Inferior parietal cortex (tissue), 1 donor: ENCODE measurements around the gene ARL8A.
A peak's percentile ranks its signal among the peaks of the same experiment; 100 is the strongest.
"Not testable (repeated sequence)": the region's sequence is repeated elsewhere in the genome, so short reads cannot be mapped to it uniquely, and the experiment has no call there.

Experiments used
- DNase-seq: peaks from one replicate; pipeline ENCODE4 v3.0.0-alpha.2; 2016; ENCODE audit errors: extremely low spot score

ARL8A gene

GRCh38 chr1:202144402-202145067 is at the start of gene ARL8A:
Gene ARL8A, minus strand, starts transcription at chr1:202144737. Its CDS starts 165 bp downstream, at chr1:202144572.
- DNase-seq = peak; percentile 48

DNA sequence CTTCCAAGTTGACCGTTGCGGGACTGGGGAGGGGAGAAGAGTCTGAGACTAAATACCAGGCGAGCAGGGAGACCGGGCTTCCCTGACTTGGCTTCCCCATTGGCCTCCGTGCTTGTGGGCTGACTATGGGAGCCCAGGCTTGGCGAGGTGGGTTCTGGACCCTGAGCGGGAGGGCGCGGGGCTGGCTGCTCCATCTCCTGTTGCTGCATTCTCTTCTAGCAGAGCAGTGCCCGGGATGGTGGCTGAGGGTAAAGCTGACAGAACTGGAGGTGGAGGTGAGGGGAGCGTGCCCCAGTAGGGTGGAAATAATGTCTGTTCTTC is 49.8 kb upstream of the ARL8A start:
- no peak for DNase-seq

- DNase-seq = no peak
Observed at GRCh38 chr1:202193614-202194327, 49.2 kb upstream of the ARL8A start, which contains the start of gene LGR6. Gene LGR6, plus strand, starts transcription at chr1:202193799. Its CDS starts 191 bp downstream, at chr1:202193990.

DNA sequence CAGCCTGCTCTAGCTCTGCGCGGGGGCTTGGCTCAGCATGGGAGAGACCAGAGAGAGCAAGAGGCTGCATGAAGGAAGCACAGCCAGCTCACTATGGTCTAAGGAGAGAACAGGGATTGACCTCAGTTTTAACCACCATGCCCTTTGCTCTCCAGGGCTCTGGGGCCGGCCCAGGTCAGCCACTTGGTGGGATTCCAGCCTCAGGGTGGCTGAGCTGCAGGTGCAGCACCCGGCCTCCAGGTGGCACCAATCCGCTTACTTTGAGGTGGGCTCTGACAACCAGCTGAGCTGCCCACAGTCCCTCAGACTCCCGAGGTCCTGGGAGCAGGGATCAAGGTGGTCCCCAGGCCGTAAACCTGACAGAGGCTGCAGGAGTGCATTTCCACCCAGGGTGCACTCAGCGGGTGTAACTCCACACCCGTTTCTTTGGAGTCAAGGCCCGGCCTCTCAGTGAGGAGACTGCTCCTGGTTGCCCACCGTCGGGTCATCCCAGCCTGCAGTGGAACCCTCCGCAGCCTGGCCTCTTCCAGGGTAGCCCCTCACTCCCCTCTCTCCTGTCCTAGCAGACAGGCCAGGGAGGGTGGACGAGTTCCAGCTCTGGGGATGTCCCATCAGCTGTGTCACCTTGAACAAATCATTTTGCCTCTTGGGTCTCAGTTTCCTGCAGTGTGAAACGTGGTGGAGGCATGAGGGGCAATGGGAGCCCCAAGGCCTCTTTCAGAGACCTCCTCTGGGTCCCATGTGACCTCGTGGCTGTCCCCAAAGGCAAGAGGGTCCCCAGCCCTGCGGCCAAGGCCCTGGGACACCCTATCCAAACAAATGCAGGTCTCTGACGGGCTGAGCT is 48.5 kb upstream of the ARL8A start:
- peak; percentile 55 for DNase-seq

GRCh38 chr1:202191391-202191790 is 46.9 kb upstream of the ARL8A start:
- not testable (repeated sequence) for DNase-seq

- DNase-seq = no peak
Observed at GRCh38 chr1:202189918-202190715, 45.6 kb upstream of the ARL8A start.

DNA sequence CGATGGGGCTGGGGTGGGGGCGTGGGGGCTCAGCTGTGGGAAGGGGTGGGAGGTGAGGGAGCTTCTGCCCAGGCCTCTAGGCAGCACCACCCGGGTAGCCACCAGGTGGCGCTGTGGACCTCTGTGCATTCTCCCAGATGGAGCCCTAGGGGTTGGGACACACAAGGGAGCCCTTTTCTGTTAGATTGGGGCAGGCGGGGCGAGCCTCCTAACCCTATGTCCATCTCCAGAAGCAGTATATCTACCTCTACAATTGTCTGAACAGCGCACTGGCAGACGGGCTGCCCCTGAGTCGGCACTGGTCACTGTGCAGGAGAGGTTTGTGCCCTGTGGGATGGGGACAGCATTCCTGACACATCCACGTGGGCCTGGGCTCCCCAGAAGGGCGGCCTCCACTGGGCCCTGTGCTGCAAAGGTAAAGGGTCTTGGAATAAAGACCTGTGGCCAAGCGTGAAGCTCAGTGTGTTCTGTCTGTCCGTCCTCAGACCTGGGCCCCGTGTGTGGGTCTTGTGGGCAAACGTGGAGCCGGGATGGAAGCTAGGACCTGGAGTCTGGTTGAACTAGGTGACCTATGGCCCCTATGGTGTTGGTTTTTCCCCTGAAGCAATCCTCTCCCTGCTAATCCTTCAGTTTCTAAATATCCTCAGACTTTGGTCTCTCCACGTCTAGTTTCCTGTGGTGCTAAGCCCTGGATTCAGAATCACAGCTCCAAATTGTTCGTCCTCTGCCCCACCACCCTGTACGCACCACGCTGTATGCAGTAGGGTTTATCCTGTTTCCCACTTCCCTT is 44.7 kb upstream of the ARL8A start:
- DNase-seq = peak; percentile 80

- no peak for DNase-seq
Observed at GRCh38 chr1:202187697-202188407, 43.3 kb upstream of the ARL8A start.

DNA sequence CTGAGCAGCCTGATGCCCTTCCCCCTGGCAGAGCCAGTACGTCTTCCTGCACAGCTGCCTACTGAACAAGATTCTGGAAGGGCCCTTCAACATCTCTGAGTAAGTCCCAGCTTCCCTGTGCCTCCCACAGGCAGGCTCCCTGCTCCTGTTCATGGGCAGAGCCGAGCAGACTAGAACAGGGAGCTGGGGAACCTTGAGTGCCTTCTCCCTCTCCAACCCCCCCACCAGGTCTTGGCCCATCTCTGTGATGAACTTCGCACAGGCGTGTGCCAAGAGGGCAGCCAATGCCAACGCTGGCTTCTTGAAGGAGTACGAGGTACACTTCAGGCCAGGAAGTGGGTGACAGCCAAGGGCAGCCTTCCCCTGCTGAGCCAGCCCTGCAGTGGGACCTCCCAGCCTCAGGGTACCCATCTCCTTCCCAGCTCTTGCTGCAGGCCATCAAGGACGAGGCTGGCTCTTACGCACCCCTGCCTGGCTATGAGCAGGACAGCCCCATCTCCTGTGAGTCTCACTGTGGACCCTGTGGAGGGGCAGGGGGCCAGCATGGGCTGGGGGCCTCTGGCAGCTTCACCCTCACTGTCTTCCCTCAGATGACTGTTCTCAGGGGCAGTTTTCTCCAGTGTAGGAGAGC is 42.6 kb upstream of the ARL8A start:
- no peak for DNase-seq

GRCh38 chr1:202186327-202186726 is 41.8 kb upstream of the ARL8A start:
- DNase-seq = no peak

DNA sequence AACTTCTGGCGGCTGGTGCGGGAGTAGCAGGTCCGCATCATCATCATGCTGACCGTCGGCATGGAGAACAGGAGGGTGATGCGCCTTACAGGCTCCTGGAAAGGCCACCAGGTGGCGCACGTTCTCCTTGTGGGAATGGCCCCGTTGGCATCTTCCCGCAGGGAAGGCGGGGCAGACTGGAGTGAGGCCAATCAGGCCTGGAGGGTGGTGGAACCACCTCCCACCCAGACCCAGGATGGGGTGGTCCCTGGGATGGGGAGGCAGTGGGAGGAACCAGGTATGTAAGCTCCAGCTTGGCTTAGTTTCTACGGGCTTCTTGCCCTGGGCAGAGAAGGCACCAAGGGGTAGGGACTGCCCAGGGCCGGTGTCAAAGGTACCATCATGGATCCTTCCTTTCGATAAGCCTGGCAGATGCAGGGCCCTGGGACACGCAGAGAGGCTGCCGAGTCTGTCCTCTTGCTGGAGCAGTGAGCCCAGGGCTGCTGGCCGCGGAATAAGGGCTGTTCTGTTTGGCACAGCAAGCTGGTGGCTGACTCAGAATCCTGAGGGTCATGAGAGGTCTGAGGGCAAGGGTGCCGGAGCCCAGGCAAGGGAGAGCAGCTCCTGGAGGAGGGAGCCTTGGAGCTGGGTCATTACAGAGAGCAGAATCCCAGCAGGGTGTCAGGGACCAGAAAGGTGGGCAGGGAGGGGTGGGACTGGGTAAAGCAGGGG is 40.4 kb upstream of the ARL8A start:
- peak; percentile 82 for DNase-seq

GRCh38 chr1:202182040-202182877 is 37.7 kb upstream of the ARL8A start:
- no peak for DNase-seq

GRCh38 chr1:202181586-202181985 is 37.0 kb upstream of the ARL8A start:
- no peak for DNase-seq

DNA sequence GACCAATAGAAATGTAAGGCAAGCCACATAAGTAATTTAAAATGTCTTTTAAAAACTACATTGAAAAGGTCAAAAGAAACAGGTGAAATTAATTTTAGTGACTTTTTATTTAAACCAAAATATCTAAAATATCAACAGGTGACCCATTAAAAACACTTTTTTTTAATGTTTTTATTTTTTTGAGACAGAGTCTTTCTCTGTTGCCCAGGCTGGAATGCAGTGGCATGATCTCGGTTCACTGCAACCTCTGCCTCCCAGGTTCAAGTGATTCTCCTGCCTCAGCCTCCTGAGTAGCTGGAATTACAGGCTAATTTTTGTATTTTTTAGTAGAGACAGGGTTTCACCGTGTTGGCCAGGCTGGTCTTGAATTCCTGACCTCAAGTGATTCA is 36.2 kb upstream of the ARL8A start:
- DNase-seq = not testable (repeated sequence)

- no peak for DNase-seq
Observed at GRCh38 chr1:202179828-202180750, 35.6 kb upstream of the ARL8A start.

DNA sequence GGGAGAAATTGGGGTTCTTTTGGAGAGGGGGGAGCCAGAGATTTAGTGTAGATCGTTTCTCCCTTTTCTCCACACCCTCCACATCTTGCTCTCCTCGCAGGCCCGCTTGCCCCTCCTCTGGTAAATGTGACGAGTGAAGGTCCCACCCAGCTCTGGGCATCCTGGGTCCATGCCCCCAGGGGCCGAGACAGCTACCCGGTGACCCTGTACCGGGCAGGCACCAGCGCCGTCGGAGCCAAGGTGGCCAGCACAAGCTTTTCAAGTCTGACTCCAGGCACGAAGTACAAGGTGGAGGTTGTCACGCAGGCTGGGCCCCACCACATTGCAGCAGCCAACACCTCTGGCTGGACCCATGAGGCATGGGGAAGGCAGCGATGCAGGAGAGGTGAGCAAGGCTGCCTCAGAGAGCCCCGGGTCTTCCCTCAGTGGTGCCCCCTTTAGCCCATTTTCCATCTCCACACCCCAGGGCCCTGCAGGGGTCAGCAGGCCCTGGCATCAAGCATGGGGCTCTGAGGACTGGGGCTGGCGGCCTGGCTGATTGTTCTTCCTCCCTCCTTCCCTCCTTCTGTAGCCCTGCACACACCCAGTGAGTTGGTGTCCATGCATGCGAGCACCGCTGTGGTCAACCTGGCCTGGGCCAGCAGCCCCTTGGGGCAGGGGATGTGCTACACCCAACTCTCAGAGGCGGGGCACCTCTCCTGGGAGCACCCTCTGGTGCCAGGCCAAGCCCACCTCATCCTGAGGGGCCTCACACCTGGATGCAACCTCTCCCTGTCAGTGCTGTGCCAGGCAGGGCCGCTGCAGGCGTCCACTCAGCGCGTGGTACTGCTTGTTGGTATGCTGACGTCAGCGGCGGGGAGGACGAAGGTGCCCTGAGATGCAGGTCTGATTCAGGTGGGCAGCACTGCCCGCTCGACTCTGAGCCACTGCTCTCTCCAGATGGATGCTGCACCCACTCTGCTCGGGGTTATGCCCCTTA is 32.7 kb upstream of the ARL8A start:
- no peak for DNase-seq
